DMS153 treated with DMSO at 0.1 percent for 48 hours (cell line): Measurements from ENCODE around the gene TRIM59.

Experiments
- DNase-seq: peaks from one replicate; lab custom pipeline; 2025; ENCODE audit not compliant: unreplicated experiment; lab: John Stamatoyannopoulos, UW

TRIM59 gene, protein sequence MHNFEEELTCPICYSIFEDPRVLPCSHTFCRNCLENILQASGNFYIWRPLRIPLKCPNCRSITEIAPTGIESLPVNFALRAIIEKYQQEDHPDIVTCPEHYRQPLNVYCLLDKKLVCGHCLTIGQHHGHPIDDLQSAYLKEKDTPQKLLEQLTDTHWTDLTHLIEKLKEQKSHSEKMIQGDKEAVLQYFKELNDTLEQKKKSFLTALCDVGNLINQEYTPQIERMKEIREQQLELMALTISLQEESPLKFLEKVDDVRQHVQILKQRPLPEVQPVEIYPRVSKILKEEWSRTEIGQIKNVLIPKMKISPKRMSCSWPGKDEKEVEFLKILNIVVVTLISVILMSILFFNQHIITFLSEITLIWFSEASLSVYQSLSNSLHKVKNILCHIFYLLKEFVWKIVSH

DNA sequence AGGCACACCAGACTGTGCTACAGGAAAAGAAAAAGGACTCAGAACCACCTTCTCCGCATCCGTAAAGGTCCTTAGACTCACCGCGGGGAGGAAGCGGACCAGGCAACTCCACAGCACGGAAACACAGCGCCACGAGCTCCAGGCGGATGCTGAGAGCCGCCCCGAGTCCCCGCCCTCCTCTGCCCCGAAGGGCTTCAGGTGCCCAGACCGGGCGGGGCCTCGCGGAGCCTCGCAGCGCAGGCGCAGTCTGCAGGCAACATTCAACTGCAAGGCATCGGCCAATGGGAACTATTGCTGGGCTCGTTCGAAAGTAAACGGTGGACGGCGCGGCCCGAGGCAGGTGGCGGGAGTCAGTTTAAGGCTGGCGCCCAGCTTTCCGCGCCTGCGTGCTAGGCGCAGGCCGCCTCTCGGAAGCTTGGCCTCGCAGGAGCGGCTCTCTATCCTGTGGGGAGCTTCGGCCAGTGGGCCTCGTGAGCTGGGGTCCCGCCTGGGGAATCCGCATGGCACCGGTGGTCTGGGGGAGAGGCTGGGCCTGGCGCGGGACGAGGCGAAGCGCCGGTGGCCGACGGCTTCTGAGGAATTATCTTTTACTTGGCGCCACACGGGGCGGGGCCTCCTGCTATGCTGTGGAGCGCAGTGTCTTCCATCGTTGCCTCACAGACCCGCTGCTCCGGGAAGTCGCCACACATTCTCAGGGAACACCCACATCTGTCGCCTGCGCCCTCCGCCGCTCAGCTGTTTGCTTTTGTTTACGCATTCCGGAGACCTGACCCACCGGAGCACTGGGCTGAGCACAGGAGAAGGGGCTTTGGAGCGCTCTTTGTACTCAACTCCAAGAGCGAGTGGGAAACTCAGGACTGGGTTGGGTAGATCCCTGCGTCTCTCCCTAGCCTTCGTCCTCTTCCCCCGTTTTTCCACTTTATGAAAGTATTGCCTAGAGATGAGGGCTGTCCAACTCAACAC, at the start of gene TRIM59:
TSS of gene TRIM59 (minus strand) at position 151 of the 963 bp plus-strand sequence. CDS start 10,603 bp downstream, outside the sequence.
- DNase-seq = no peak

GRCh38 chr3:160498202-160498601, 48.6 kb upstream of the TRIM59 start:
- DNase-seq = no peak

DNA sequence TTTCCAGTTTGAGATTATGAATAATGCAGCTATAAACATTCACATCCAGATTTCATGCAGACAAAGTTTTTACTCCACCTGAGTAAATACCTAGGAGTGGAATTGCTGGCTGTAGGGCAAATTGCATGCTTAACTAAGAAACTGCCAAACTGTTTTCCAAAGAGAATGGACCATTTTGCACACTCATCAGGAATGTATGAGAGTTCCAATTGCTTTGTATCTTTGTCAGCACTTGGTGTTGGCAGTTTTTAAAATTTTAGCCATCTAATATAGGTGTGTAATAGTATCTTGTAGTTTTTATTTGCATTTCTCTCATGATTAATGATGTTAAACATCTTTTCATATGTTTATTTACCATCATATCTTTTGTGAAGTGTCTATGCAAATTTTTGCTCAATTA, 40.6 kb upstream of the TRIM59 start:
- no peak for DNase-seq

- DNase-seq = peak; percentile 2
Observed at GRCh38 chr3:160486459-160486869, 36.9 kb upstream of the TRIM59 start.

- no peak for DNase-seq
Observed at GRCh38 chr3:160482796-160483195, 33.2 kb upstream of the TRIM59 start.

DNA sequence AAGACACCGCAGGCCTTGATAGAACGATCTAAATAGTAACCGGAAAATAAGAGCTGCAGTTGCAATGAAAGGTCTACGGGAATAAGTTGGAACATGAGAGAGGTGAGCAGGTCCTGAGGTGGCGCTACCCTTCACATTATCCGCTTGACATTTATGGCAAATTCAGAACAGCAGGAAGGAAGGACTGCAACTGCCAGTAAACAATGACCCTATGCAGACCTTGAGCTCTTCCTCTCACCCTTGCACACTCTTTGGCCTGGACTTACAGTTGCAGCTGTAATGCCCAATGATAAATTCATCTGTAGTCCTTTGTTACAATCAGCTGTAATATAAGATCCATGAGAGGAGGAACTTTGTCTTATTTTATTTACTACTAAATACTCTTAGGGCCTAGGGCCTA, 32.3 kb upstream of the TRIM59 start:
- no peak for DNase-seq

- no peak for DNase-seq
Observed at GRCh38 chr3:160480931-160481330, 31.3 kb upstream of the TRIM59 start.

DNA sequence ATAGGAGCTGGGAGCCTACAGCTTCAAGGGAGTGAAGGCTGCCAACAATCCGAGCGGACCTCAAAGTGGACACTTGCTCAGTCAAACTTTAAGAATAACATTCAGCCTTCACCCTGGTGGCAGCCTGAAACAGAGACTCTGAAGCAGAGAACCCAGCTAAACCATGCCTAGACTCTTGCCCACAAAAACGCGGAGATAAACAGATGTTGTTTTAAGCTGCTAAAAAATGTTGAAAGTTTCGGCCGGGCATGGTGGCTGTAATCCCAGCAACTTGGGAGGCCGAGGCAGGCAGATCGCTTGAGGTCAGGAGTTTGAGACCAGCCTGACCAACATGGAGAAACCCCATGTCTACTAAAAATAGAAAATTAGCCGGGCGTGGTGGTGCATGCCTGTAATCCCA, 29.8 kb upstream of the TRIM59 start:
- DNase-seq = no peak

- no peak for DNase-seq
Observed at GRCh38 chr3:160478338-160478737, 28.8 kb upstream of the TRIM59 start.

- DNase-seq = no peak
Observed at GRCh38 chr3:160477750-160478149, 28.2 kb upstream of the TRIM59 start.

GRCh38 chr3:160475884-160476283, 26.3 kb upstream of the TRIM59 start:
- no peak for DNase-seq

DNA sequence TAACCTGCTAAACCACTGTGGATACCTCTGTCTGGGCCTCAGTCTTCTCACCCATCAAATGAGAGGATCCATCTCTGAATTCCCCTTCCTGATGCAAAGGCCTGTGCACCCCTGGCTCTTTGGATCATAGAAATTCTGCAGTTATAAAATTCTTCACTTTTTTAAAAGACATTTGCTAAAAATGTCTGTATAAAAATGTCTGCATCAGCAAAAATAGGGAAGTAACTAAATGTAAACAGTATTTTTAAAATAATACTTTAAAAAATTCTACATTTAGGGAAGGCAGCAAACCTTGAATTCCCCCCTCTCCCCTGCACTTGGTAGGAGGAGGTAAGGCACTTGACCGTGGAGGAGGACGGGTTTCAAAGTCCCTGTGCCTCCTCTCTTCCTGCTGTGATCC, 25.6 kb upstream of the TRIM59 start:
- DNase-seq = no peak

DNA sequence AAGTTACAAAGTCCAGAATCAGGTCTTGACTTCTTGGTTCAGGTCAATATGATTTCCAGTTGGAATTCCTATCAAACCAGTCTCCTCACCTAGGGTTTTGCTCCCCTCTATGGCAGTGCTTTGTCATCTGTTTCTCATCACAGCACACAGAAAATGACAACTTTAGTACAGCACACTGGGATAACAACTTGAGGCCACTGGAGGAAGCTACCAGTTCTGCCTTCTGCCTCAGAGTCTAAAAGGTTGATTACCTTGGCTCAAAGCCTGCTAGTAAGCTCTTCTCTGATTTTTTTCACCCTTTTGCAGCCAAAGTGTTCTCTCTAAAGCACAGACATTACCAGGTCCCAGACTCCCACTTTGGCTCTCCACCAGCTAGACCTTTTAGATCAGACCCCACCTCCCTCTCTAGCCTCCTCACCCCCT, 24.8 kb upstream of the TRIM59 start:
- DNase-seq = no peak

- DNase-seq = no peak
Observed at GRCh38 chr3:160473978-160474377, 24.4 kb upstream of the TRIM59 start.

DNA sequence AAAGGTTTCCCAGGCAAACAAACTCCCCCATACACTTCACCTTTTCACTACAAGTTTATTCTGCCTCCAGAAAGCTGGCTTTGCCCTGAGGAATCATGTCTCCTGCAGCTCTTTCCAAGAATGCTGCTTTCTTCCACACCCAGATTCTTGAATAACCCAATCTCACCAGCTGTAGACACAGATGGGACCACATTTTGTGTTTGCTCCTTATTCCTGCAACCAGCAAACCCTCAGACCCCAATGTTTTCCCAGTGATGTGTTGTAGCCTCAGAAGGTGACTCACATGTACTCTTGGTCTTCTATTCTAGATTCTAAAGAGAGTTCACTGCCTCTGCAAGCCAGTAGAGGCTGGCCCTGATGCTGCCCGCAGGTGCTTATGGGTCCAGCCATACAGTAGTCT, 23.6 kb upstream of the TRIM59 start:
- no peak for DNase-seq

GRCh38 chr3:160472344-160472743, 22.8 kb upstream of the TRIM59 start:
- no peak for DNase-seq

DNA sequence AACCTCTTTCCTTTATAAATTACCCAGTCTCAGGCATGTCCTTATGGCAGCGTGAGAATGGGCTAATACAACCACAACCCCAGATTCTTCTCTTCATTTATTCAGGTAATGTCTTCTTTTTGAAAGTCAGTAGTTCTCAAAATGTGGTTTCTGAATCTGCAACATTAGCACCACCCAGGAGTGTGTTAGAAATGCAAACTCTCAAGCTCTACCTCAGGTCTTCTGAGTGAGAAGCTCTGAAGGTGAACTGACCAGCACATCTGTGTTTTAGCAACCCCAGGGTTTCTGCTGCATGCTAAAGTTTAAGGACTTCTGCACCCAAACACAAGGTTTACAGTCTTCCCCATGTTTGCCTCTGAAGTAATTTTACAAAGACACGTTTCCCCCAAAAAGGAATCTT, 22.3 kb upstream of the TRIM59 start:
- DNase-seq = no peak

DNA sequence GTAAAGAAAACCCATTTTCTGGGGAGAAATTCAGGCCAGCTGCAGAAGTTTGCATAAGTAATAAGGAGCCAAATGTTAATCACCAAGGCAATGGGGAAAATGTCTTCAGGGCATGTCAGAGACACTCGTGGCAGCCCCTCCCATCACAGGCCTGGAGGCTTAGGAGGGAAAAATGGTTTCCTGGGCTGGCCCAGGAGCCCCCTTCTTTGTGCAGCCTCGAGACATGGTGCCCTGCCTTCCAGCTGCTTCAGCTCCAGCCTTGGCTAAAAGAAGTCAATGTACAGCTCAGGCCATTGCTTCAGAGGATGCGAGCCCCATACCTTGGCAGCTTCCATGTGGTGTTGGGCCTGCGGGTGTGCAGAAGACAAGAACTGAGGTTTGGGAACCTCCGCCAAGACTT, 20.6 kb upstream of the TRIM59 start:
- DNase-seq = no peak

DNA sequence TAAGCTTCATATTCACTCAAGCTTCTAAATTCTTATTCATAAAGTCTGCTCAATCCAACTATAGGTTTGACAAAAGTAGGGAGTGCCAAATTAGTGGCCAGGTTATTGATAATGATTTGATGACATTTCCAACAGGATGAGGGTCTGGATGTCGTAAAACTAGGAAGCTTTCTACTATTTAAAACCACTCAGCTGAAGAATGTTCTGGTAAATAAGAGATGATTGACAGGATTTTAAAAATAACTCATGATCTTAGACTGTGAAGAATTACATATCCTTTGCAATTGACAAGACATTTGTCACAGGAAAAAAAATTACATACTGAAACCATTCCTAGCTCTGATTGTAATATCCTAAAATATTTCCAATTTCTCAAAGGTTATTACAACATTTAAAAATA, 15.4 kb upstream of the TRIM59 start:
- no peak for DNase-seq

- DNase-seq = no peak
Observed at GRCh38 chr3:160464321-160464720, 14.7 kb upstream of the TRIM59 start.

DNA sequence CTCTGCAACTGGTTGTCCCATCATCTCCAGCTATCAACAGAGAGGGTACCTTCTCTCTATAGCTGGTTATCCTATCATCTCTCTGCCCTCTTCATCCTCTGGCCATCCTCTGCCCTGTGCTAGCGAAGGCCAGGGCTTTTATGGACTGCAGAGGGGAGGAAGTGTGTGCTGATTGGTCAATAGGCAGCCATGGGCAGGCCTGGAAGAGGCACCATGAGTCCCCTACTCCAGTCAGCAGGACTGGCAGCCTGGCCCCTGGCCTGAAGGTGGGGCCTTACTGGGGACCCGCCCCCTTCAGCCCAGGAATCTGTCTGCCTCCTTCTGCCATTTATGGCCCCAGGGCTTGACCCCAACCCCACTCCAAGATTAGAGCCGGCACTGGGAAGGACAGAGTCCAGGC, 10.4 kb upstream of the TRIM59 start:
- DNase-seq = no peak

DNA sequence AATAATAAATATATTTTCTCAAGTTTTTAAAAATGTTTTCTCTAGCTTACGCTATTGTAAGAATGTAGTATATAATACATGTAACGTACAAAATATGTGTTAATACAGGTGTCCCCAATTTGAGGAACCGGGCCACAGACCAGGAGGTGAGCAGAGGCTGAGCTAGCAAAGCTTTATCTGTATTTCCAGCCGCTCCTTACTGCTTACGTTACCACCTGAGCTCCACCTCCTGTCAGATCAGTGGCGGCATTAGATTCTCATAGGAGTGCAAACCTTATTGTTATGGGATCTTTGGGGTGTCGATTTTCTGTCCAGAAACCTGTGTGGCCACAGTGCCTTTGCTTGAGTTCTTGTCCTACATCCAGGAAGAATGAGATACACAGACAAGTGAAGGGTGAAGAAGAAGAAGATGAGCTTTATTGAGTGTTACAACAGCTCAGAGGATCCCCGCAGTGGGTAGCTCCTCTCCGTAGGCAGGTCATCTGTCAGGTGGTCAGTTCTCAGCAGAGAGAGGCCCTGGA, 9.9 kb upstream of the TRIM59 start:
- no peak for DNase-seq
